ENCODE data around the gene TMEM209.

The TMEM209 gene

DNA sequence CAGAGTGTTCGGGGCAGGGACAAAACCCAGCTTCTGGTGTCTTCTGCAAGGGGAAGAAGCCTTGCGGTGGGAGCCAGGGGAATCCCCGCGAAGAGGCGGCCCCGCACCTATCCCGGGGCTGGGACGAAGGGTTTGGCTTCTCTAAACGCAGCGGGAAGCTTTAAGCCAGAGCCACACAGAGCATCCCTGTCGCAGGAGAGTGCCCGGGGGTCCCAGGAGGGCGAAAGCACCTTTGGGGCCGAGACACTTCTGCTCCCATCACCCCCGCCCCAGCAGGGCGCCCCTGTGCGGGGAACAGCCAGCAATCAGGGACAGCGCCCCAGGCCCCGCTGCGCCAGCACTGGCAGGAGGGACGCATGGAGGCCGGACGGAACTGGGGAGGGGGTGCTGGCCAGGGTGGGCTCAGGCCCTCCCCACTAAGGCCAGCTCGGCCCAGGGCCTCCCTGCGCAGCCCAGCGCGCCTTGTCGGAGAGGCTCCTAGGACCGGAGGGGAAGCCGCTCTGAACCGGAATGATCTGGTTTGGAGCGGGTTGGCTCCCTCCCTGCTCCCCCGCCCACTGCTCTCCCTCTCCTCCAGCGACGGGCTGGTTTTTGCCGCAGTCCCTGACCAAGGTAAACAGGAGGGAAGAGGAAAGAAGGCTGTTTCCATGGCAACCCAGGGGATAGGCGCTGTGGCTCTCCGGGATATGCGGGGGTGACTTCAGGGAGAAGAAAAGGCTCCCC lies 63.9 kb downstream of the TMEM209 start:
- H3K79me2 ChIP-seq (ENCODE audit: control insufficient read depth, low read length) = no peaks in the 10 kb centered on the region
- no peaks in the 10 kb centered on the region for H3K9me3 ChIP-seq (ENCODE audit: control insufficient read depth, insufficient read depth, low read length)
- peaks cover 11% of the 10 kb centered on the region for H3F3A ChIP-seq (ENCODE audit: control insufficient read depth, insufficient read depth)
- H3K9me2 ChIP-seq (replicated peaks; ENCODE audit: control insufficient read depth, low read length) = no peaks in the 10 kb centered on the region
- TF ChIP-seq, protein P1, sequence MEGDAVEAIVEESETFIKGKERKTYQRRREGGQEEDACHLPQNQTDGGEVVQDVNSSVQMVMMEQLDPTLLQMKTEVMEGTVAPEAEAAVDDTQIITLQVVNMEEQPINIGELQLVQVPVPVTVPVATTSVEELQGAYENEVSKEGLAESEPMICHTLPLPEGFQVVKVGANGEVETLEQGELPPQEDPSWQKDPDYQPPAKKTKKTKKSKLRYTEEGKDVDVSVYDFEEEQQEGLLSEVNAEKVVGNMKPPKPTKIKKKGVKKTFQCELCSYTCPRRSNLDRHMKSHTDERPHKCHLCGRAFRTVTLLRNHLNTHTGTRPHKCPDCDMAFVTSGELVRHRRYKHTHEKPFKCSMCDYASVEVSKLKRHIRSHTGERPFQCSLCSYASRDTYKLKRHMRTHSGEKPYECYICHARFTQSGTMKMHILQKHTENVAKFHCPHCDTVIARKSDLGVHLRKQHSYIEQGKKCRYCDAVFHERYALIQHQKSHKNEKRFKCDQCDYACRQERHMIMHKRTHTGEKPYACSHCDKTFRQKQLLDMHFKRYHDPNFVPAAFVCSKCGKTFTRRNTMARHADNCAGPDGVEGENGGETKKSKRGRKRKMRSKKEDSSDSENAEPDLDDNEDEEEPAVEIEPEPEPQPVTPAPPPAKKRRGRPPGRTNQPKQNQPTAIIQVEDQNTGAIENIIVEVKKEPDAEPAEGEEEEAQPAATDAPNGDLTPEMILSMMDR (IDR thresholded peaks at IDR 0.05; ENCODE audit: low read depth, low read length, poor library complexity, severe bottlenecking) = peak; percentile 45
- TF ChIP-seq EZH2phosphoT487 (IDR thresholded peaks at IDR 0.05; ENCODE audit: borderline replicate concordance, low read length) = no peak
- no peaks in the 10 kb centered on the region for H4K20me1 ChIP-seq (ENCODE audit: control insufficient read depth, insufficient read depth, low read depth, low read length)
- peak overlapping the region; percentile 82 for H3K4me2 ChIP-seq (ENCODE audit: low read length)
- H3K36me3 ChIP-seq (ENCODE audit: control insufficient read depth, low read length) = no peaks in the 10 kb centered on the region
- H3K4me3 ChIP-seq (ENCODE audit: low read length) = peak overlapping the region; percentile 73
- H3K27ac ChIP-seq (ENCODE audit: low read depth, low read length) = no peak overlapping the region
- H3K27me3 ChIP-seq (ENCODE audit: control insufficient read depth, low read length) = peaks cover 14% of the 10 kb centered on the region
- peaks cover 32% of the 10 kb centered on the region for H3K4me1 ChIP-seq (ENCODE audit: control insufficient read depth, low read length)

DNA sequence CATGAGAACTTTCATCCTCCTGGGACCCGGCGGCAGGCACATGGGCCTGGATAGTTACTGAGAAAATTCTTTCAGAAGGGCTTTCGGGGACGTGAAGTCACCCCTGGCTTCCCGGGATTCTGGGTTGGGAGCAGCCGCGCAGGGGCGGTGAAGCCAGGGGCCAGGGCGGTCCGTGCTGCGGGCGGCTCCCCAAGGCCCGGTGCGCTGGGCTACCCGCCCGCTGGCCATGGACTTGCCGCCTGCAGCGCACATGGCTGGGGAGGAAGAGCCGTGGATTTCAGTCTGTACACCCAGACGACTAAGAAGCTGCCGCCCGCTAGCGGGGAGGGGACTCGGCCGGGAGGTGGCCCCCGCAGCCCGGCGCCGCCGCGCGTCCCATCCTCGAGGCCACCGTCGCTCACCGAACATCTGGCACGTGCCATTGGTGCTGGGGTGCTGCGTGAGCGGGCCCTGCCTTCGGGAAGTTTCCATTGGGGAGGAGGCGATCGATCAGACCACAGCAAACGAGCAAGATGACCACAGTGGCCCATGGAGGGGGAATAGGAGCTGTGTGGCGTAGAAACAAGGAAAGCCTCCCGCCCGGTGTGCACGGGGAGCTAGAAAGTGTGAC lies 64.5 kb downstream of the TMEM209 start:
- Histone ChIP-seq H3K4me1 (ENCODE audit: control insufficient read depth, low read length) (peaks cover 32% of the 10 kb centered on the region), H3K9me3 (ENCODE audit: control insufficient read depth, insufficient read depth, low read length) (no peaks in the 10 kb centered on the region), H3K27me3 (ENCODE audit: control insufficient read depth, low read length) (peaks cover 14% of the 10 kb centered on the region), H3K4me3 (ENCODE audit: low read length) (peak overlapping the region; percentile 73), H3K4me2 (ENCODE audit: low read length) (peak overlapping the region; percentile 82), H3K79me2 (ENCODE audit: control insufficient read depth, low read length) (no peaks in the 10 kb centered on the region), H4K20me1 (ENCODE audit: control insufficient read depth, insufficient read depth, low read depth, low read length) (no peaks in the 10 kb centered on the region), H3K27ac (ENCODE audit: low read depth, low read length) (no peak overlapping the region), H3K36me3 (ENCODE audit: control insufficient read depth, low read length) (peaks cover under 1% of the 10 kb centered on the region; the same call in 1 of the 2 replicates), H3K9me2 (replicated peaks; ENCODE audit: control insufficient read depth, low read length) (no peaks in the 10 kb centered on the region), H3F3A (ENCODE audit: control insufficient read depth, insufficient read depth) (peaks cover 8% of the 10 kb centered on the region)
- TF ChIP-seq EZH2phosphoT487 (IDR thresholded peaks at IDR 0.05; ENCODE audit: borderline replicate concordance, low read length) = no peak
- TF ChIP-seq, protein P1 (IDR thresholded peaks at IDR 0.05; ENCODE audit: low read depth, low read length, poor library complexity, severe bottlenecking) = no peak

DNA sequence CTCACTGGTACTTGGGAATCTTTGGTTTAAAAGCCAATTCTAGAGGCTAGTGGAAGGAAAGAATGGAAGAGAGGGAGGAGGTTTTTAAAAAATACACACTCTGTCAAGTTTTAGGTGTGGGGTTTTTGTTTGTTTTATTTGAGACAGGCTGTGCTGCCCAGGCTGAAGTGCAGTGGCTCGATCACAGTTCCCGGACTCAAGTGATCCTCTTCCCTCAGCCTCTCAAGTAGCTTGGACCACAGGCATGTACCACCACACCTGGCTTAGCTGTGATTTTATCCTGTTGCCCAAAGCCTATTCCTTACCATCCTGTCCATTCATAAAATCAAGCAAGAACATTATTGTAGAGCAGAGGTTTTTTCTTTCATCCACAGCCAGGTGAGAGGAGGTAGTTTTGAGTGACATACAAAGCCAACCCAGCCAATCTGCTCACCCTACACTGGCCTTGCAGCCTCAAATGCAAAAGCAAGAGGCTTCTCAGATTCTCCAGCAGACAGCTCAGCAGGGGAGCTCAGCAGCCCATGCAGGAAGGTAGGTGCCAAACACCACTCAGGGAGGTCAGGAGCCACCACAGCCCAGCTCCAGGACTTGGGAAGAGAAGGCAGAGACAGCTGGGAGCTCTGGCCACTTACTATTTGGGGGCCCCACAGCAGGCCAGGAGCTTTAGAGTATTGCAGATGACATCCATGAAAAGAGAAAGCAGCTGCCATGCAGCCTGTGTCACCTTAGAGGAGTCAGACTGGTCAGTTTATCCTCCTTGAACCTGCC lies 65.8 kb downstream of the TMEM209 start:
- peaks cover 31% of the 10 kb centered on the region for H3K4me1 ChIP-seq (ENCODE audit: control insufficient read depth, low read length)
- TF ChIP-seq, protein P1 (IDR thresholded peaks at IDR 0.05; ENCODE audit: low read depth, low read length, poor library complexity, severe bottlenecking) = no peak
- TF ChIP-seq EZH2phosphoT487 (IDR thresholded peaks at IDR 0.05; ENCODE audit: borderline replicate concordance, low read length) = no peak
- no peaks in the 10 kb centered on the region for H3K9me3 ChIP-seq (ENCODE audit: control insufficient read depth, insufficient read depth, low read length)
- no peaks in the 10 kb centered on the region for H3K9me2 ChIP-seq (replicated peaks; ENCODE audit: control insufficient read depth, low read length)
- no peaks in the 10 kb centered on the region for H3K79me2 ChIP-seq (ENCODE audit: control insufficient read depth, low read length)
- H3K4me3 ChIP-seq (ENCODE audit: low read length) = no peak overlapping the region
- no peaks in the 10 kb centered on the region for H4K20me1 ChIP-seq (ENCODE audit: control insufficient read depth, insufficient read depth, low read depth, low read length)
- H3F3A ChIP-seq (ENCODE audit: control insufficient read depth, insufficient read depth) = peaks cover 4% of the 10 kb centered on the region; the same call in 1 of the 2 replicates
- H3K27ac ChIP-seq (ENCODE audit: low read depth, low read length) = no peak overlapping the region
- peaks cover 7% of the 10 kb centered on the region for H3K36me3 ChIP-seq (ENCODE audit: control insufficient read depth, low read length)
- H3K27me3 ChIP-seq (ENCODE audit: control insufficient read depth, low read length) = peaks cover 9% of the 10 kb centered on the region
- H3K4me2 ChIP-seq (ENCODE audit: low read length) = no peak overlapping the region
